A549 (cell line): Measurements from ENCODE around the gene CCDC127. TPM values are rescaled to one million over a fixed set of nuclear protein-coding genes. Genes with fewer than 3 reads are reported as not detected.

Experiments used
- ATAC-seq, 2 experiments: fragments of 200-7000 bp in 1 of 2; fragments of >200 bp in 1 of 2; cut with Nextera tagmentation in 1 of 2; cut with Tn5 transposase in 1 of 2; 3 replicates each; pipeline versions ENCODE4 v1.8.0 to v1.9.1; 2018 to 2020; ENCODE audit warnings: mild to moderate bottlenecking in 1 of 2, moderate library complexity in 1 of 2
- CTCF ChIA-PET: fragments of 300-600 bp; sonication (Branson Sonifier 250); formaldehyde crosslinking; extraction: SDS; loops from one replicate; lab custom pipeline; 2021; ENCODE audit warnings: antibody characterized with exemption, inconsistent platforms; lab: Yijun Ruan, JAX
- POLR2A ChIA-PET: fragments of 350-600 bp; formaldehyde crosslinking; extraction: SDS; loops from one replicate; lab custom pipeline; 2021; ENCODE audit warnings: antibody characterized with exemption, inconsistent platforms; lab: Yijun Ruan, JAX
- DNase-seq, 2 experiments: peaks; one replicate each; pipeline versions ENCODE4 v3.0.0 to v3.0.0-alpha.2; 2011 to 2016; ENCODE audit warnings: low read depth in 1 of 2, low spot score in 1 of 2
- FAIRE-seq: peaks from 2 replicates; lab custom pipeline; 2011; peaks lifted over from hg19 to GRCh38; lab: Jason Lieb, UNC
- H3K27ac ChIP-seq, 2 experiments: fragments of >200 bp; sonication (Bioruptor Twin); formaldehyde crosslinking; 3 replicates each; pipeline ENCODE4 v1.5.1; 2016 to 2017
- H3K4me1 ChIP-seq: fragments of >200 bp; sonication (Bioruptor Twin); formaldehyde crosslinking; 3 replicates; pipeline ENCODE4 v1.6.1; 2016
- H3K4me2 ChIP-seq: fragments of >200 bp; sonication (Bioruptor Twin); formaldehyde crosslinking; 3 replicates; pipeline ENCODE4 v1.6.1; 2016
- H3K4me3 ChIP-seq: fragments of >200 bp; sonication (Bioruptor Twin); formaldehyde crosslinking; 3 replicates; pipeline ENCODE4 v1.5.1; 2016
- H3K9me3 ChIP-seq: fragments of >200 bp; sonication (Bioruptor Twin); formaldehyde crosslinking; 3 replicates; pipeline ENCODE4 v1.6.1; 2016
- ATOH8 ChIP-seq: fragments of 250-450 bp; sonication (Bioruptor Pico); IDR thresholded peaks from 2 replicates; pipeline ENCODE4 v1.5.0; 2020; ENCODE audit warnings: low read depth, mild to moderate bottlenecking, moderate library complexity
- CBX2 ChIP-seq: fragments of 200-600 bp; sonication (generic); IDR thresholded peaks from 2 replicates; pipeline ENCODE4 v1.6.1; 2016; ENCODE audit warnings: low read depth, mild to moderate bottlenecking, borderline replicate concordance
- CBX8 ChIP-seq: fragments of 200-600 bp; sonication (generic); IDR thresholded peaks from 2 replicates; pipeline ENCODE4 v1.6.1; 2016
- CHD2 ChIP-seq: fragments of 150-350 bp; IDR thresholded peaks from 2 replicates; pipeline ENCODE4 v1.6.1; 2014; ENCODE audit warnings: low read length; ENCODE audit not compliant: partially characterized antibody
- ELK1 ChIP-seq: fragments of 150-350 bp; IDR thresholded peaks from 2 replicates; pipeline ENCODE4 v1.6.1; 2014; ENCODE audit warnings: low read depth, mild to moderate bottlenecking, low read length
- FOSL2 ChIP-seq, 2 experiments: fragments of 450-650 bp in 1 of 2; fragments of >200 bp in 1 of 2; sonication (Bioruptor Twin) in 1 of 2; formaldehyde crosslinking; IDR thresholded peaks; 2 replicates each; pipeline versions ENCODE4 v1.5.0 to v1.6.1; 2016 to 2020; ENCODE audit warnings: mild to moderate bottlenecking in 1 of 2, moderate library complexity in 1 of 2
- GATA3 ChIP-seq: IDR thresholded peaks from 2 replicates; pipeline ENCODE4 v1.6.1; 2012; ENCODE audit warnings: borderline replicate concordance
- HDAC2 ChIP-seq: fragments of 200-600 bp; sonication (generic); IDR thresholded peaks from 2 replicates; pipeline ENCODE4 v1.6.1; 2016
- HES2 ChIP-seq: fragments of >200 bp; sonication (Bioruptor Twin); formaldehyde crosslinking; IDR thresholded peaks from 2 replicates; pipeline ENCODE4 v1.6.1; 2016
- HOXB5 ChIP-seq: fragments of 250-450 bp; sonication (Bioruptor Pico); IDR thresholded peaks from 2 replicates; pipeline ENCODE4 v1.5.0; 2020; ENCODE audit warnings: mild to moderate bottlenecking, moderate library complexity
- JUN ChIP-seq, 2 experiments: fragments of >200 bp; sonication (Bioruptor Twin); formaldehyde crosslinking; IDR thresholded peaks; 2 replicates in 1 of 2; 3 replicates in 1 of 2; pipeline ENCODE4 v1.6.1; 2016 to 2017
- KDM1A ChIP-seq: fragments of 200-600 bp; sonication (generic); IDR thresholded peaks from 2 replicates; pipeline ENCODE4 v1.6.1; 2016; ENCODE audit warnings: low read depth, mild to moderate bottlenecking
- NFE2L2 ChIP-seq: fragments of 150-350 bp; conservative IDR thresholded peaks from 2 replicates; pipeline ENCODE4 v1.6.1; 2014; ENCODE audit warnings: low read length
- NPAS2 ChIP-seq: fragments of 250-450 bp; sonication (Bioruptor Pico); IDR thresholded peaks from 2 replicates; pipeline ENCODE4 v1.8.0; 2022; ENCODE audit warnings: mild to moderate bottlenecking, moderate library complexity, borderline replicate concordance
- RAD21 ChIP-seq, 2 experiments: fragments of >200 bp in 1 of 2; sonication (Bioruptor Twin) in 1 of 2; formaldehyde crosslinking in 1 of 2; IDR thresholded peaks in 1 of 2; conservative IDR thresholded peaks in 1 of 2; 2 replicates in 1 of 2; 3 replicates in 1 of 2; pipeline ENCODE4 v1.6.1; 2012 to 2018; ENCODE audit warnings: inconsistent platforms in 1 of 2
- RARB ChIP-seq: fragments of 250-450 bp; sonication (Bioruptor Pico); IDR thresholded peaks from 2 replicates; pipeline ENCODE4 v1.8.0; 2021; ENCODE audit warnings: mild to moderate bottlenecking, moderate library complexity
- RCOR1 ChIP-seq: fragments of 150-350 bp; IDR thresholded peaks from 2 replicates; pipeline ENCODE4 v1.6.1; 2014; ENCODE audit warnings: antibody characterized with exemption, low read length, low read depth
- RFX5 ChIP-seq: fragments of 450-650 bp; IDR thresholded peaks from 2 replicates; pipeline ENCODE4 v1.7.1; 2014; ENCODE audit warnings: antibody characterized with exemption, mild to moderate bottlenecking, moderate library complexity
- SREBF2 ChIP-seq: fragments of 450-650 bp; IDR thresholded peaks from 2 replicates; pipeline ENCODE4 v1.6.1; 2014; ENCODE audit warnings: mild to moderate bottlenecking, moderate library complexity
- TFCP2L1 ChIP-seq: fragments of 250-450 bp; sonication (Bioruptor Pico); IDR thresholded peaks from 2 replicates; pipeline ENCODE4 v1.5.0; 2021; ENCODE audit warnings: mild to moderate bottlenecking
- ZFP36 ChIP-seq: fragments of 450-650 bp; IDR thresholded peaks from 2 replicates; pipeline ENCODE4 v1.6.1; 2014; ENCODE audit warnings: borderline replicate concordance; ENCODE audit not compliant: partially characterized antibody
- ZSCAN20 ChIP-seq: fragments of 250-450 bp; sonication (Bioruptor Pico); IDR thresholded peaks from 2 replicates; pipeline ENCODE4 v1.8.0; 2022; ENCODE audit warnings: mild to moderate bottlenecking, moderate library complexity
- WGBS: methylation state at CpG from one replicate; pipeline ENCODE4 v1.1.6; 2017; ENCODE audit errors: missing lambda C conversion rate; 5-methylcytosine and 5-hydroxymethylcytosine counted together
- polyA plus RNA-seq, 4 experiments: library from polyadenylated mRNA; depleted of rRNA in 3 of 4; stranded (reverse); fragments of >200 nt; fragmentation: RNase III in 1 of 4; extraction: RNeasy Plus Mini Kit Qiagen cat#74134 plus additional on column Dnase treatment in 1 of 4; gene quantifications; 2 replicates in 3 of 4; 3 replicates in 1 of 4; pipeline ENCODE4 v1.2.3, GENCODE V29; 2011 to 2017

The CCDC127 gene
- polyA plus RNA-seq, 2 of the 4 experiments (the other 2 are of a cell fraction), result 5.1 to 6.2 TPM

GRCh38 chr5:194603-195209 is 23.2 kb downstream of the CCDC127 start:
- H3K9me3 ChIP-seq, result no peaks in the 10 kb centered on the region
- ATAC-seq, result no peak
- no peaks in the 10 kb centered on the region for H3K4me1 ChIP-seq
- CTCF ChIA-PET, result interaction anchor here (0.6 kb wide), 1 partner anchor 784 kb away, joined by 3 read pairs; no protein-coding TSS in a partner anchor
- H3K4me3 ChIP-seq, result no peak overlapping the region
- DNase-seq, result no peak
- TF ChIP-seq RCOR1, result no peak
- no peak for TF ChIP-seq CBX2
- no peak for TF ChIP-seq ELK1
- TF ChIP-seq JUN (IDR thresholded peaks at IDR 0.05), result no peak
- FAIRE-seq, result no peak
- POLR2A ChIA-PET, result no interaction called here
- no peak overlapping the region for H3K4me2 ChIP-seq
- WGBS, result 83% methylated on average over 34 of the region's 36 CpGs
- H3K27ac ChIP-seq, result no peak overlapping the region

- H3K27ac ChIP-seq, result no peak overlapping the region
- ATAC-seq (no peak), DNase-seq (no peak), FAIRE-seq (no peak)
- no peaks in the 10 kb centered on the region for H3K4me1 ChIP-seq
- ChIA-PET POLR2A (no interaction called here), CTCF (interaction anchor here (0.6 kb wide), 1 partner anchor 785 kb away, joined by 3 read pairs; no protein-coding TSS in a partner anchor)
- no peak overlapping the region for H3K4me3 ChIP-seq
- H3K4me2 ChIP-seq, result no peak overlapping the region
- 85% methylated on average over 15 of the region's 15 CpGs for WGBS
- no peak for TF ChIP-seq KDM1A
- no peak for TF ChIP-seq ZFP36
- TF ChIP-seq CHD2, result no peak
- TF ChIP-seq RFX5, result no peak
- TF ChIP-seq TFCP2L1 (CRISPR knock-in tag), result no peak
- TF ChIP-seq SREBF2, result no peak
- no peak for TF ChIP-seq ZSCAN20
- TF ChIP-seq RARB (CRISPR knock-in tag), result no peak
- no peak for TF ChIP-seq NPAS2 (CRISPR knock-in tag)
- TF ChIP-seq CBX8, result no peak
- TF ChIP-seq HDAC2, result no peak
- no peak for TF ChIP-seq ATOH8 (CRISPR knock-in tag)
- no peak for TF ChIP-seq HES2
- no peak for TF ChIP-seq HOXB5
- TF ChIP-seq GATA3, result no peak
- TF ChIP-seq NFE2L2, result no peak
- no peak for TF ChIP-seq CBX2
- TF ChIP-seq RAD21 (conservative IDR thresholded peaks at IDR 0.05 in 1 of 2, IDR thresholded peaks at IDR 0.05 in 1 of 2), result no peak
- no peak for TF ChIP-seq FOSL2 (IDR thresholded peaks at IDR 0.05)
- no peak for TF ChIP-seq FOSL2 (CRISPR knock-in tag; IDR thresholded peaks at IDR 0.05)
- H3K9me3 ChIP-seq, result no peaks in the 10 kb centered on the region
These were observed 23.9 kb downstream of the CCDC127 start for GRCh38 chr5:194102-194501.
